Measurements from ENCODE around the gene PRRT4. TPM values are rescaled to one million over a fixed set of nuclear protein-coding genes. Genes with fewer than 3 reads are reported as not detected.

Gene PRRT4
- total and polyA plus RNA-seq, 4 donors, result 0.13 to 0.14 TPM; not detected in 2

- Histone ChIP-seq H3K27me3 (ENCODE audit: control insufficient read depth in 4 of 4, insufficient read depth in 4 of 4, low read length in 3 of 4) (no peaks in the 10 kb centered on the region), H3K9ac (ENCODE audit: low read depth in 1 of 2, low read length in 2 of 2) (peak overlapping the region in 1 of 2 donors; percentile 47), H3K36me3 (ENCODE audit: control insufficient read depth in 4 of 4, insufficient read depth in 3 of 4, low read depth in 1 of 4, low read length in 3 of 4) (no peaks in the 10 kb centered on the region), H3K4me3 (ENCODE audit: low read depth in 1 of 3, low read length in 3 of 3) (peak overlapping the region; percentile 44 to 68 (median 67)), H3K9me3 (ENCODE audit: control insufficient read depth in 4 of 4, low read length in 3 of 4) (no peaks in the 10 kb centered on the region), H3K27ac (ENCODE audit: low read depth in 1 of 2, low read length in 2 of 2) (peak overlapping the region; percentile 63 to 66), H3K4me1 (ENCODE audit: control insufficient read depth in 4 of 4, insufficient read depth in 4 of 4, low read length in 3 of 4) (peaks cover 0 to 18% (median 9%) of the 10 kb centered on the region in 4 donors)
- TF ChIP-seq FOXA2 (IDR thresholded peaks at IDR 0.05), result no peak
- TF ChIP-seq GABPA (IDR thresholded peaks at IDR 0.05 in 1 of 2, conservative IDR thresholded peaks at IDR 0.05 in 1 of 2), result no peak
- no peak for TF ChIP-seq ATF3 (IDR thresholded peaks at IDR 0.05)
- no peak for TF ChIP-seq TAF1 (conservative IDR thresholded peaks at IDR 0.05)
- TF ChIP-seq ZBTB33 (IDR thresholded peaks at IDR 0.05), result no peak
- TF ChIP-seq SP1 (IDR thresholded peaks at IDR 0.05), result no peak
- TF ChIP-seq, protein P1, sequence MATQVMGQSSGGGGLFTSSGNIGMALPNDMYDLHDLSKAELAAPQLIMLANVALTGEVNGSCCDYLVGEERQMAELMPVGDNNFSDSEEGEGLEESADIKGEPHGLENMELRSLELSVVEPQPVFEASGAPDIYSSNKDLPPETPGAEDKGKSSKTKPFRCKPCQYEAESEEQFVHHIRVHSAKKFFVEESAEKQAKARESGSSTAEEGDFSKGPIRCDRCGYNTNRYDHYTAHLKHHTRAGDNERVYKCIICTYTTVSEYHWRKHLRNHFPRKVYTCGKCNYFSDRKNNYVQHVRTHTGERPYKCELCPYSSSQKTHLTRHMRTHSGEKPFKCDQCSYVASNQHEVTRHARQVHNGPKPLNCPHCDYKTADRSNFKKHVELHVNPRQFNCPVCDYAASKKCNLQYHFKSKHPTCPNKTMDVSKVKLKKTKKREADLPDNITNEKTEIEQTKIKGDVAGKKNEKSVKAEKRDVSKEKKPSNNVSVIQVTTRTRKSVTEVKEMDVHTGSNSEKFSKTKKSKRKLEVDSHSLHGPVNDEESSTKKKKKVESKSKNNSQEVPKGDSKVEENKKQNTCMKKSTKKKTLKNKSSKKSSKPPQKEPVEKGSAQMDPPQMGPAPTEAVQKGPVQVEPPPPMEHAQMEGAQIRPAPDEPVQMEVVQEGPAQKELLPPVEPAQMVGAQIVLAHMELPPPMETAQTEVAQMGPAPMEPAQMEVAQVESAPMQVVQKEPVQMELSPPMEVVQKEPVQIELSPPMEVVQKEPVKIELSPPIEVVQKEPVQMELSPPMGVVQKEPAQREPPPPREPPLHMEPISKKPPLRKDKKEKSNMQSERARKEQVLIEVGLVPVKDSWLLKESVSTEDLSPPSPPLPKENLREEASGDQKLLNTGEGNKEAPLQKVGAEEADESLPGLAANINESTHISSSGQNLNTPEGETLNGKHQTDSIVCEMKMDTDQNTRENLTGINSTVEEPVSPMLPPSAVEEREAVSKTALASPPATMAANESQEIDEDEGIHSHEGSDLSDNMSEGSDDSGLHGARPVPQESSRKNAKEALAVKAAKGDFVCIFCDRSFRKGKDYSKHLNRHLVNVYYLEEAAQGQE (IDR thresholded peaks at IDR 0.05), result no peak
- TF ChIP-seq CTCF (IDR thresholded peaks at IDR 0.05; ENCODE audit: low read depth, low read length, missing input control), result no peak
- TF ChIP-seq FOXA1 (IDR thresholded peaks at IDR 0.05), result no peak
- TF ChIP-seq HNF4A (conservative IDR thresholded peaks at IDR 0.05), result no peak
- TF ChIP-seq RXRA (IDR thresholded peaks at IDR 0.05), result no peak
- TF ChIP-seq RAD21 (IDR thresholded peaks at IDR 0.05), result no peak
- TF ChIP-seq YY1 (IDR thresholded peaks at IDR 0.05), result no peak
- WGBS, result 26% methylated on average over 25 of the region's 25 CpGs
- DNase-seq (ENCODE audit: low spot score), result no peak
Measured at GRCh38 chr7:128408709-128409595, 47.5 kb upstream of the PRRT4 start.

Measured in liver (tissue), 9 donors.